ENCODE results near the gene IQCK.

IQCK gene

GRCh38 chr16:19685176-19685575, 32.9 kb upstream of the IQCK start:
- Histone ChIP-seq H3K4me2 (ENCODE audit: low read length) (no peak overlapping the region), H3K27me3 (ENCODE audit: control insufficient read depth, insufficient read depth, low read length) (no peaks in the 10 kb centered on the region), H3K9ac (no peak overlapping the region), H2AFZ (no peak overlapping the region), H3K4me3 (ENCODE audit: low read depth, low read length) (no peak overlapping the region), H3K27ac (no peak overlapping the region), H3K4me1 (peaks cover 36% of the 10 kb centered on the region), H3K9me3 (ENCODE audit: control insufficient read depth, low read length) (no peaks in the 10 kb centered on the region), H3K36me3 (ENCODE audit: control insufficient read depth, insufficient read depth, low read length) (no peaks in the 10 kb centered on the region), H3K79me2 (no peaks in the 10 kb centered on the region)
- TF ChIP-seq CTCF (IDR thresholded peaks at IDR 0.05), result no peak

DNA sequence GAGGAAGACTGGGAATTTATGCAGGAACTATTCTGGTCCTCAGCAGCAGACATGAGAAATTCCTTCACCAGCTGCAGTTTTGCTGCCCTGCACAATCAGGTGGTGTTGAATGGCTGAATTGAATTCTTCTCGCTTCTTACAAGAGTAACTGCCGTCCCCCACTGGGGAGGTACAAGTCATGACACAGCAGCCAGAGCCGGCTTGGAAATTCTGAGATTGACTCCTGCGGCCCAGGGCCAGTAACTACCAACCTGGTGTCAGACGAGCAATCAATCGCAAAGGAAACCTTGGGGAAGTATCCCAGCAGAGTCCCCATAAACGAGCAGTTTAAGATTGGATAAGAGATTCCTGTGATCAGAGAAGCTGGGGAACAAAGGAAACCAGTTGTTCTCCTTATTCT, 30.8 kb upstream of the IQCK start:
- no peak for TF ChIP-seq CTCF (IDR thresholded peaks at IDR 0.05)
- Histone ChIP-seq H3K36me3 (ENCODE audit: control insufficient read depth, insufficient read depth, low read length) (no peaks in the 10 kb centered on the region), H3K27me3 (ENCODE audit: control insufficient read depth, insufficient read depth, low read length) (no peaks in the 10 kb centered on the region), H2AFZ (peak overlapping the region; percentile 41), H3K27ac (peak overlapping the region; percentile 60), H3K4me2 (ENCODE audit: low read length) (no peak overlapping the region), H3K9ac (no peak overlapping the region), H3K9me3 (ENCODE audit: control insufficient read depth, low read length) (no peaks in the 10 kb centered on the region), H3K4me3 (ENCODE audit: low read depth, low read length) (no peak overlapping the region), H3K79me2 (peaks cover 4% of the 10 kb centered on the region), H3K4me1 (peaks cover 37% of the 10 kb centered on the region)

DNA sequence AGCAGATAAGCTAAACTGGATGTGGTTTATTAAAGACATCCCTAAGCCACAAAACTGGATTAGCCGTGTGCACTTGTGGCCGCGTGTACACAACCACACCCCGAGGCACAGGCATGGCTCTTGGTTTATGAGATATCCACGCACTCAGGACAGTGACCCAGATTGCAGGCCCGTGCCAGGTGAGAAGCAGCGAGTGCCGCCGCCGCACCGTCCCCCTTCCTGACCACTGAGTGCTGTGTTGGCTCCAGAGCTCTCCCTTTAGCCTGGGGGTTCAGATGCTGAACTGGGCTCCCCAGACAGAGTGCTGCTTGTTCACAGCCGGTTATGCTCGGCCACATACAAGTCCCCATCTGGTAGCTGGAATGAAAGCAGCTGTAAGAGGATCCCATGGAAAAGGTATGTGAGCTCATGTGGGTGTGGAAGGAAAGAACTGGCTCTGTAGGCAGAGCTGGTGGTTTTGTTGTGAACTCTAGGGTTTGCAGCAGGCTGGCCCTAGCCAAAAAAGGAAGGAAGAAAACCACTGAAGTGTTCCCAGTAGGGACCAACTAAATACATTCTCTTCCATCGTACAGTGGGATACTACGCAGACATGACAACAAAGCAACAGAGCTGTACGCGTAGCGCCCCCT, 29.6 kb upstream of the IQCK start:
- Histone ChIP-seq H3K4me1 (peaks cover 37% of the 10 kb centered on the region), H3K4me3 (ENCODE audit: low read depth, low read length) (no peak overlapping the region), H2AFZ (no peak overlapping the region), H3K9me3 (ENCODE audit: control insufficient read depth, low read length) (no peaks in the 10 kb centered on the region), H3K36me3 (ENCODE audit: control insufficient read depth, insufficient read depth, low read length) (no peaks in the 10 kb centered on the region), H3K27me3 (ENCODE audit: control insufficient read depth, insufficient read depth, low read length) (no peaks in the 10 kb centered on the region), H3K79me2 (peaks cover 4% of the 10 kb centered on the region), H3K27ac (peak overlapping the region; percentile 15), H3K9ac (no peak overlapping the region), H3K4me2 (ENCODE audit: low read length) (no peak overlapping the region)
- TF ChIP-seq CTCF (IDR thresholded peaks at IDR 0.05), result no peak

GRCh38 chr16:19689342-19689741, 28.7 kb upstream of the IQCK start:
- H3K79me2 ChIP-seq, result peaks cover 4% of the 10 kb centered on the region

More at GRCh38 chr16:19689342-19689741, 28.7 kb upstream of the IQCK start:
- H3K9me3 ChIP-seq (ENCODE audit: control insufficient read depth, low read length), result no peaks in the 10 kb centered on the region
- no peak overlapping the region for H3K27ac ChIP-seq
- H3K36me3 ChIP-seq (ENCODE audit: control insufficient read depth, insufficient read depth, low read length), result no peaks in the 10 kb centered on the region
- H3K4me1 ChIP-seq, result peaks cover 37% of the 10 kb centered on the region
- H3K9ac ChIP-seq, result no peak overlapping the region
- no peak for TF ChIP-seq CTCF (IDR thresholded peaks at IDR 0.05)
- no peak overlapping the region for H2AFZ ChIP-seq
- H3K4me3 ChIP-seq (ENCODE audit: low read depth, low read length), result no peak overlapping the region
- H3K4me2 ChIP-seq (ENCODE audit: low read length), result no peak overlapping the region
- no peaks in the 10 kb centered on the region for H3K27me3 ChIP-seq (ENCODE audit: control insufficient read depth, insufficient read depth, low read length)
